ENCODE measurements around the gene SCUBE1.

- no peak for TF ChIP-seq ZBTB7A (IDR thresholded peaks at IDR 0.05; ENCODE audit: low read depth)
- no peak for TF ChIP-seq EP300 (IDR thresholded peaks at IDR 0.05; ENCODE audit: borderline replicate concordance)
- no peak for TF ChIP-seq TEAD4 (IDR thresholded peaks at IDR 0.05)
- TF ChIP-seq MAX (IDR thresholded peaks at IDR 0.05): no peak
- TF ChIP-seq REST (IDR thresholded peaks at IDR 0.05; ENCODE audit: low read depth): no peak
- no peak for TF ChIP-seq CREB1 (IDR thresholded peaks at IDR 0.05; ENCODE audit: low read depth)
- no peak for TF ChIP-seq NFIC (IDR thresholded peaks at IDR 0.05)
- 0 out of 2 replicates have a peak, but pooled peaks have one; percentile 12 for TF ChIP-seq CEBPB (IDR thresholded peaks at IDR 0.05)
- no peak for TF ChIP-seq YY1 (IDR thresholded peaks at IDR 0.05; ENCODE audit: low read depth)
- TF ChIP-seq RAD21 (IDR thresholded peaks at IDR 0.05; ENCODE audit: low read depth): peak; percentile 92
- TF ChIP-seq EGR1 (IDR thresholded peaks at IDR 0.05): no peak
- TF ChIP-seq TAF1 (IDR thresholded peaks at IDR 0.05; ENCODE audit: low read depth): no peak
- TF ChIP-seq FOXM1 (IDR thresholded peaks at IDR 0.05; ENCODE audit: borderline replicate concordance, low read depth): no peak
These were observed 69.2 kb downstream of the SCUBE1 start for GRCh38 chr22:43273902-43274484.
